22Rv1 (cell line): Measurements from ENCODE around the gene SARDH.

Experiments used
- H3K27ac ChIP-seq: fragments of 450-650 bp; 2 replicates; pipeline ENCODE4 v1.5.1; 2017
- ZFX ChIP-seq: fragments of 450-650 bp; IDR thresholded peaks from 2 replicates; pipeline ENCODE4 v1.6.1; 2017; ENCODE audit warnings: antibody characterized with exemption, borderline replicate concordance
- TF ChIP-seq, protein P1 (sequence below): fragments of 450-650 bp; IDR thresholded peaks from 2 replicates; pipeline ENCODE4 v1.5.1; 2017; ENCODE audit warnings: mild to moderate bottlenecking

SARDH gene

DNA sequence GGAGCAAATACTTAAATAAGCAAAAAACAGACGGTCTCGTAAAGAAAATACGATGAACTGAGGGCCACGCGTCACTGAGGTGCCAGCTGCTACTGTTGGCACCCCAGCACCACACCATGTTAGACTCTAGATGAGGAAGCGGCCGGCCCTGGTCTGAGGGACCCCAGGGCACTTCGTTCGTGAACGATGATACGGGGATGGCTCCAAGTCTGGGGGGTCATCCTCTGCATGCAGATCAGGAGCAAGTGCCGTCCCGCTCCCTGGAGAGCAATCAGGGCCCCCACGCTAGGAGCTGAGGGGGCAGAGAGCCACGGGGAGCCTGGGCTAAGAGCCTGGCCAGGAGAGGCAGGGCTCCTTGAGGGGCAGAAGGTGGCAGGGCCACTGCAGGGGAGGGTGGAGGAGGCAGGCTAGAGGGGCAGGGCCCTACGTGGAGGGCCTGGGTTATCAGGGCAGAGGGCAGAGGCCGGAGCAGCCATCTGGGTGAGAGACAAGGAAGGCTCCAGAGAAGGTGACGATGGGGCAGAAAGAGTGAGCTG lies 24.1 kb downstream of the SARDH start:
- no peak for TF ChIP-seq ZFX
- TF ChIP-seq, protein P1, sequence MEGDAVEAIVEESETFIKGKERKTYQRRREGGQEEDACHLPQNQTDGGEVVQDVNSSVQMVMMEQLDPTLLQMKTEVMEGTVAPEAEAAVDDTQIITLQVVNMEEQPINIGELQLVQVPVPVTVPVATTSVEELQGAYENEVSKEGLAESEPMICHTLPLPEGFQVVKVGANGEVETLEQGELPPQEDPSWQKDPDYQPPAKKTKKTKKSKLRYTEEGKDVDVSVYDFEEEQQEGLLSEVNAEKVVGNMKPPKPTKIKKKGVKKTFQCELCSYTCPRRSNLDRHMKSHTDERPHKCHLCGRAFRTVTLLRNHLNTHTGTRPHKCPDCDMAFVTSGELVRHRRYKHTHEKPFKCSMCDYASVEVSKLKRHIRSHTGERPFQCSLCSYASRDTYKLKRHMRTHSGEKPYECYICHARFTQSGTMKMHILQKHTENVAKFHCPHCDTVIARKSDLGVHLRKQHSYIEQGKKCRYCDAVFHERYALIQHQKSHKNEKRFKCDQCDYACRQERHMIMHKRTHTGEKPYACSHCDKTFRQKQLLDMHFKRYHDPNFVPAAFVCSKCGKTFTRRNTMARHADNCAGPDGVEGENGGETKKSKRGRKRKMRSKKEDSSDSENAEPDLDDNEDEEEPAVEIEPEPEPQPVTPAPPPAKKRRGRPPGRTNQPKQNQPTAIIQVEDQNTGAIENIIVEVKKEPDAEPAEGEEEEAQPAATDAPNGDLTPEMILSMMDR, result no peak
- no peak overlapping the region for H3K27ac ChIP-seq

DNA sequence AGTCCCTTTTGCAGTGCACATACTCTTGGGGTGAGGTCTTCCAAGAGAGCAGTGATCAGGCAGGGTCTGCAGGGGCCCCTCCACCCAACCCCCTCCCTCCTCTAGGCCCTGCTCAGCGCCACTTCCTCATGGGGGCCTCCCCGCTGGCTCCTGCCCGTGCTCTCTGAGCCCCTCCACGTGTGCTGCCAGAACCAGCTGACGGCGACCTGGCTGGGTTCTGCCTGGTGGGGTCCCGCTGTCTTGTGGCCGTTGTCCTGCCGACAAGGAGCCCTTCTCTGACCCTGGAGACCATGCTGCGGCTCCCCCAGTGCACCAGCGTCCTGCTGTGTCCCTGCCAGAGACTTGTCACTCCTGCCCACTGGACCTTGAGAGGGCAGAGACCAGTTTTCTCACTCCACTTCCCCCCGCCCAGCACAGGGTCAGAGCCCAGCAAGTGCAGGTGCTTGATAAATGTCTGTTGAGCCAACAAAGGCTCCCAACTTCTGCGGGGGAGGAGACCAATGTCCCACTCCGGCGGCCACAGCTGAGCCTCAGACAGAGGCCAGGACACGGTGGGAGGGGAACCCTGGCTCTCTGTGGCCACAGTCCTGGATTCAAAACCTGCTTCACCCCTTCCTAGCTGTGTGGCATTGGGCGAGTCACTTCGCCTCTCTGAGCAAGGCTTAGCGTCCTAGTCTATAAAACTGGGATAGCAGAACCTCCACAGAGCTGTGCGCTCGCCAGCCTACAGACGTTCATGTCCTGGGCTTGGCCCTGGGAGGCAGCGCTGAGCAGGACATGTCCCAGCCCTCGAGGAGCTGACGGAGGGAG lies 24.8 kb downstream of the SARDH start:
- no peak overlapping the region for H3K27ac ChIP-seq
- no peak for TF ChIP-seq ZFX
- TF ChIP-seq, protein P1, result no peak

DNA sequence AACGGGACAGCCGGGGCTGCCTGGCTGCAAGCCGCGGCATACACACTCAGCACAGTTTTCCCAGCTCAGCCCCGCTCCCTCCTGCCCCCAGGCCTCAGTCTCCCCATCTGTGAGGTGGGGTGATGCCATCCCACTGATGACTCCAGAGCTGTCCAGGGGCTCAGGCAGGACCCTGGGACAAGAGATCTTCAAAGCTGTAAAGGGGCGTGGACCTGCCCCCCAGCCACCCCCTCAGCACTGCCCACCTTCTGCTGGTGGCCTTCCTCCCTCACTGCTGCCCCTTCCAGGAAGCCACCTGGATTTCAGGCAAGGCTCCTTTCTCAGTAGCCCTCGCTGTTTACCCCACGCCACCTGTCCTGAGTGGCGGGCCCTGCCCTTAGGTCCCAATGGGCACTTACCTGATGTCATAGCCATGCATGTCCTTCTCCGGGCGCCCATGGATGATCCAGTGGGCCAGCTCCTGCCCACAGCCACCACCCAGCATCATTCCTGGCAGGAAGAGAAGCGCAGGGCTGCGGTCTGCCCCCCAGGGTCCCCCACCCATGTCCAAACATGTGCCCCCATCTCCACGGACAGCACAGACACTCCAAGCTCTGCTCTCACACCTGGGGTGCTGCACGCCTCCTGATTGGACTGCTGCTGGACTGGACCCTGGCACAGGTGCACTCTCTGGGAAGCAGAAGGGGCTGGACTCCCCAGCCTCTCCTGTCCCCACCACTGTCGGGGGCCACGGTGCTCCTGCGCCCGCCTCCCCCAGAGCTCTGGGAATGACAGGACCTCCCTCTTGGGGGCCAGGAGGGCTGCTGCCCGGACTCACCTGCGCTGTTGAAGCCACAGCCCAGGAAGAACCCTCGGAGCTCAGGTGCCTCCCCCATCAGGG lies 25.7 kb downstream of the SARDH start:
- TF ChIP-seq, protein P1, result no peak
- no peak for TF ChIP-seq ZFX
- no peak overlapping the region for H3K27ac ChIP-seq

GRCh38 chr9:133711428-133712220 lies 26.5 kb downstream of the SARDH start:
- H3K27ac ChIP-seq, result no peak overlapping the region
- TF ChIP-seq ZFX, result no peak

DNA sequence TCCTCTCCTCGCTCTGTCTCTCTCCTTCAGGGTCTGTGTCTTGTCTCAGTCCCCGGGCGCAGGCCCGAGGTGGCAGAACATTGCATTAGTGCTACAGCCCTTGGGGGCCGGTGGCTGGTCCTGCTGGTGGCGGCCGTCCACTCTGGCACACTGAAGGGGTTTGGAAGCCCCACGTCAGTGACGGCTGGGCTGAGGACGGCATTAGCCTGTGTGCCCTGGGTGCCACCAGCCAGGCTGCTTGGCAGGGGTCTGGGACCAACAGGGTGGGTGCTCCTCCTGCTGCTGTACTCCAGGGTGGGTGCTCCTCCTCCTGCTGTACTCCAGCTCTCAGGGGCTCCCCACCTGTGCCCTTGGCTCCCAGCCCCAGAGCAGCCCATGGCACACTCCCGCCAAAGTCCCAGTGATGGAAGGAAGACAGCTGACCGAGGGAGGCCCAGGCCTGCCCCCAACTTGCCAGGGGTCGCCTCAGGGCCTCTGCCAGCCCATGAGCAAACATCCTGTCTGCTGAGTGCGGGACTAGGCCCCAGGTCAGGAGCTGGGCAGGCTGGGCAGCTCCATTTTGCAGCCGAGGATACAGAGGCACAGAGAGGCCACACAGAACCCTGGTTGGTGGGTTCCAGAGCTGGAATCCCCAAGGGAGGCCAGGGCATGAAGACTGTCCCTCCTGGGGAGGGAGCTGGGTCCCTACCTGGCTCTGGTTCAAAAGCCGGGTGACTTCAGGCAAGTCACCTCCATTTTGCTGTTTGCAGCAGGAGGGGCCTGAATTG lies 27.3 kb downstream of the SARDH start:
- TF ChIP-seq, protein P1, result no peak
- TF ChIP-seq ZFX, result no peak
- H3K27ac ChIP-seq, result no peak overlapping the region

GRCh38 chr9:133709691-133710571 lies 28.2 kb downstream of the SARDH start:
- no peak for TF ChIP-seq ZFX
- TF ChIP-seq, protein P1, result no peak
- H3K27ac ChIP-seq, result no peak overlapping the region
